ENCODE data around the gene ZBTB16.
A peak's percentile ranks its signal among the peaks of the same experiment; 100 is the strongest.

The ZBTB16 gene

GRCh38 chr11:114140826-114141225, 81.3 kb downstream of the ZBTB16 start:
- Mint-ChIP-seq H3K9me3 (no peaks in the 10 kb centered on the region), H3K4me1 (ENCODE audit: low read depth) (peaks cover 57% of the 10 kb centered on the region), H3K27ac (no peak overlapping the region), H3K27me3 (no peaks in the 10 kb centered on the region), H3K36me3 (ENCODE audit: low read depth) (no peaks in the 10 kb centered on the region), H3K4me3 (no peak overlapping the region)

GRCh38 chr11:114141863-114142580, 82.5 kb downstream of the ZBTB16 start:
- H3K4me1 Mint-ChIP-seq (ENCODE audit: low read depth), result peaks cover 46% of the 10 kb centered on the region
- no peak overlapping the region for H3K4me3 Mint-ChIP-seq
- no peaks in the 10 kb centered on the region for H3K9me3 Mint-ChIP-seq
- no peaks in the 10 kb centered on the region for H3K36me3 Mint-ChIP-seq (ENCODE audit: low read depth)
- H3K27me3 Mint-ChIP-seq, result no peaks in the 10 kb centered on the region
- no peak overlapping the region for H3K27ac Mint-ChIP-seq

GRCh38 chr11:114142707-114143106, 83.2 kb downstream of the ZBTB16 start:
- Mint-ChIP-seq H3K27me3 (no peaks in the 10 kb centered on the region), H3K36me3 (ENCODE audit: low read depth) (no peaks in the 10 kb centered on the region), H3K4me1 (ENCODE audit: low read depth) (peaks cover 42% of the 10 kb centered on the region), H3K27ac (no peak overlapping the region), H3K9me3 (no peaks in the 10 kb centered on the region), H3K4me3 (no peak overlapping the region)

GRCh38 chr11:114145166-114145775, 85.8 kb downstream of the ZBTB16 start:
- no peaks in the 10 kb centered on the region for H3K9me3 Mint-ChIP-seq
- no peak overlapping the region for H3K27ac Mint-ChIP-seq
- H3K4me1 Mint-ChIP-seq (ENCODE audit: low read depth), result peaks cover 43% of the 10 kb centered on the region
- no peak overlapping the region for H3K4me3 Mint-ChIP-seq
- H3K36me3 Mint-ChIP-seq (ENCODE audit: low read depth), result no peaks in the 10 kb centered on the region
- H3K27me3 Mint-ChIP-seq, result no peaks in the 10 kb centered on the region

GRCh38 chr11:114147375-114148012, 88.0 kb downstream of the ZBTB16 start:
- Mint-ChIP-seq H3K36me3 (ENCODE audit: low read depth) (no peaks in the 10 kb centered on the region), H3K27me3 (no peaks in the 10 kb centered on the region), H3K4me3 (no peak overlapping the region), H3K4me1 (ENCODE audit: low read depth) (peaks cover 45% of the 10 kb centered on the region), H3K9me3 (no peaks in the 10 kb centered on the region), H3K27ac (no peak overlapping the region)

- H3K27me3 Mint-ChIP-seq, result no peaks in the 10 kb centered on the region
- no peaks in the 10 kb centered on the region for H3K9me3 Mint-ChIP-seq
- H3K4me1 Mint-ChIP-seq (ENCODE audit: low read depth), result peaks cover 49% of the 10 kb centered on the region
- H3K27ac Mint-ChIP-seq, result no peak overlapping the region
- H3K36me3 Mint-ChIP-seq (ENCODE audit: low read depth), result no peaks in the 10 kb centered on the region
- no peak overlapping the region for H3K4me3 Mint-ChIP-seq
These were observed 88.5 kb downstream of the ZBTB16 start for GRCh38 chr11:114148013-114148382.

- Mint-ChIP-seq H3K4me1 (ENCODE audit: low read depth) (peaks cover 47% of the 10 kb centered on the region), H3K4me3 (no peak overlapping the region), H3K9me3 (no peaks in the 10 kb centered on the region), H3K27me3 (no peaks in the 10 kb centered on the region), H3K27ac (peak overlapping the region; percentile 26), H3K36me3 (ENCODE audit: low read depth) (no peaks in the 10 kb centered on the region)
These were observed 90.3 kb downstream of the ZBTB16 start for GRCh38 chr11:114149689-114150407.

GRCh38 chr11:114150671-114151070, 91.2 kb downstream of the ZBTB16 start:
- H3K4me1 Mint-ChIP-seq (ENCODE audit: low read depth), result peaks cover 41% of the 10 kb centered on the region
- H3K36me3 Mint-ChIP-seq (ENCODE audit: low read depth), result no peaks in the 10 kb centered on the region
- H3K27me3 Mint-ChIP-seq, result no peaks in the 10 kb centered on the region
- H3K4me3 Mint-ChIP-seq, result no peak overlapping the region
- H3K9me3 Mint-ChIP-seq, result no peaks in the 10 kb centered on the region
- H3K27ac Mint-ChIP-seq, result no peak overlapping the region

GRCh38 chr11:114151631-114152030, 92.1 kb downstream of the ZBTB16 start:
- Mint-ChIP-seq H3K4me1 (ENCODE audit: low read depth) (peaks cover 42% of the 10 kb centered on the region), H3K27me3 (no peaks in the 10 kb centered on the region), H3K9me3 (no peaks in the 10 kb centered on the region), H3K36me3 (ENCODE audit: low read depth) (no peaks in the 10 kb centered on the region), H3K4me3 (no peak overlapping the region), H3K27ac (no peak overlapping the region)

- no peaks in the 10 kb centered on the region for H3K9me3 Mint-ChIP-seq
- no peaks in the 10 kb centered on the region for H3K27me3 Mint-ChIP-seq
- H3K4me1 Mint-ChIP-seq (ENCODE audit: low read depth), result peaks cover 46% of the 10 kb centered on the region
- H3K4me3 Mint-ChIP-seq, result no peak overlapping the region
- H3K36me3 Mint-ChIP-seq (ENCODE audit: low read depth), result no peaks in the 10 kb centered on the region
- no peak overlapping the region for H3K27ac Mint-ChIP-seq
These were observed 92.7 kb downstream of the ZBTB16 start for GRCh38 chr11:114152162-114152561.

GRCh38 chr11:114152785-114153184, 93.3 kb downstream of the ZBTB16 start:
- Mint-ChIP-seq H3K4me3 (no peak overlapping the region), H3K9me3 (no peaks in the 10 kb centered on the region), H3K27me3 (no peaks in the 10 kb centered on the region), H3K36me3 (ENCODE audit: low read depth) (no peaks in the 10 kb centered on the region), H3K27ac (no peak overlapping the region), H3K4me1 (ENCODE audit: low read depth) (peaks cover 49% of the 10 kb centered on the region)

GRCh38 chr11:114153224-114153623, 93.7 kb downstream of the ZBTB16 start:
- Mint-ChIP-seq H3K27me3 (no peaks in the 10 kb centered on the region), H3K9me3 (no peaks in the 10 kb centered on the region), H3K4me3 (no peak overlapping the region), H3K27ac (no peak overlapping the region), H3K4me1 (ENCODE audit: low read depth) (peaks cover 50% of the 10 kb centered on the region), H3K36me3 (ENCODE audit: low read depth) (no peaks in the 10 kb centered on the region)

GRCh38 chr11:114154271-114155047, 94.9 kb downstream of the ZBTB16 start:
- H3K27ac Mint-ChIP-seq, result peak overlapping the region; percentile 18
- H3K4me1 Mint-ChIP-seq (ENCODE audit: low read depth), result peaks cover 55% of the 10 kb centered on the region

GRCh38 chr11:114155116-114155515, 95.6 kb downstream of the ZBTB16 start:
- Mint-ChIP-seq H3K27me3 (no peaks in the 10 kb centered on the region), H3K27ac (no peak overlapping the region), H3K4me1 (ENCODE audit: low read depth) (peaks cover 55% of the 10 kb centered on the region), H3K36me3 (ENCODE audit: low read depth) (no peaks in the 10 kb centered on the region), H3K4me3 (no peak overlapping the region), H3K9me3 (no peaks in the 10 kb centered on the region)

More at GRCh38 chr11:114154271-114155047, 94.9 kb downstream of the ZBTB16 start:
- no peak overlapping the region for H3K4me3 Mint-ChIP-seq
- no peaks in the 10 kb centered on the region for H3K36me3 Mint-ChIP-seq (ENCODE audit: low read depth)
- no peaks in the 10 kb centered on the region for H3K9me3 Mint-ChIP-seq
- no peaks in the 10 kb centered on the region for H3K27me3 Mint-ChIP-seq

Data from stimulated activated naive CD8-positive, alpha-beta T cell treated with anti-CD3 and anti-CD28 coated beads, Interleukin-15, Interleukin-2, amounts not matched to agents 100 ng/mL and 50 ng/mL, for 24 hours (primary cell).